ENCODE measurements around the gene RWDD2A.

The RWDD2A gene

GRCh38 chr6:83198486-83199172 is 5.5 kb downstream of the RWDD2A start:
- no peak for DNase-seq (ENCODE audit: low read depth in 2 of 2)

GRCh38 chr6:83199173-83199862 is 6.2 kb downstream of the RWDD2A start:
- DNase-seq (ENCODE audit: low read depth in 2 of 2), result no peak

GRCh38 chr6:83199863-83200225 is 6.7 kb downstream of the RWDD2A start:
- DNase-seq (ENCODE audit: low read depth in 2 of 2), result no peak

- DNase-seq (ENCODE audit: low read depth in 2 of 2), result no peak
Measured at GRCh38 chr6:83202031-83202430, 8.9 kb downstream of the RWDD2A start.

- peak in 1 of 2 donors; percentile 16 for DNase-seq (ENCODE audit: low read depth in 2 of 2)
Measured at GRCh38 chr6:83215131-83216047, 22.2 kb downstream of the RWDD2A start.

GRCh38 chr6:83216806-83217205 is 23.6 kb downstream of the RWDD2A start:
- no peak for DNase-seq (ENCODE audit: low read depth in 2 of 2)

- no peak for DNase-seq (ENCODE audit: low read depth in 2 of 2)
Measured at GRCh38 chr6:83218646-83219045, 25.5 kb downstream of the RWDD2A start.

GRCh38 chr6:83220121-83220520 is 27.0 kb downstream of the RWDD2A start:
- no peak for DNase-seq (ENCODE audit: low read depth in 2 of 2)

GRCh38 chr6:83221276-83221675 is 28.1 kb downstream of the RWDD2A start:
- DNase-seq (ENCODE audit: low read depth in 2 of 2), result no peak

GRCh38 chr6:83221889-83222479 is 28.8 kb downstream of the RWDD2A start:
- no peak for DNase-seq (ENCODE audit: low read depth in 2 of 2)

- DNase-seq (ENCODE audit: low read depth in 2 of 2), result no peak
Measured at GRCh38 chr6:83226517-83226916, 33.4 kb downstream of the RWDD2A start.

- DNase-seq (ENCODE audit: low read depth in 2 of 2), result no peak
Measured at GRCh38 chr6:83231146-83231545, 38.0 kb downstream of the RWDD2A start.

GRCh38 chr6:83247471-83247870 is 54.3 kb downstream of the RWDD2A start:
- DNase-seq (ENCODE audit: low read depth in 2 of 2), result no peak
